HL-60 (cell line): ENCODE measurements around the gene EIF4A3.

Source experiments
- DNase-seq, 2 experiments: peaks; one replicate each; pipeline ENCODE4 v3.0.0-alpha.2; 2010 to 2020; ENCODE audit warnings: low read depth in 1 of 2, low spot score in 1 of 2
- H3K27ac ChIP-seq: fragments of 250-450 bp; sonication (Bioruptor Pico); replicated peaks from 2 replicates; pipeline ENCODE4 v1.5.1; 2020; ENCODE audit warnings: mild to moderate bottlenecking, moderate library complexity
- H3K27me3 ChIP-seq: fragments of 250-450 bp; sonication (Bioruptor Pico); 2 replicates; pipeline ENCODE4 v1.5.1; 2021; ENCODE audit warnings: mild to moderate bottlenecking, moderate library complexity; ENCODE audit not compliant: insufficient read depth, poor library complexity, severe bottlenecking
- H3K4me3 ChIP-seq: replicated peaks from 2 replicates; pipeline ENCODE4 v1.5.1; 2011; ENCODE audit warnings: mild to moderate bottlenecking, control low read depth, low read length; ENCODE audit not compliant: insufficient read depth
- CTCF ChIP-seq: IDR thresholded peaks from one replicate; pipeline ENCODE4 v1.5.1; 2011; ENCODE audit warnings: low read length, control low read depth, inconsistent platforms; ENCODE audit not compliant: insufficient read depth
- GABPA ChIP-seq: IDR thresholded peaks from 2 replicates; pipeline ENCODE4 v1.6.1; 2012; ENCODE audit warnings: low read depth
- POLR2AphosphoS5 ChIP-seq: IDR thresholded peaks from 2 replicates; pipeline ENCODE4 v1.6.1; 2012; ENCODE audit warnings: low read depth
- REST ChIP-seq: IDR thresholded peaks from 2 replicates; pipeline ENCODE4 v1.6.1; 2012; ENCODE audit warnings: low read depth; ENCODE audit not compliant: insufficient replicate concordance
- SPI1 ChIP-seq: IDR thresholded peaks from 2 replicates; pipeline ENCODE4 v1.6.1; 2012; ENCODE audit warnings: low read depth, mild to moderate bottlenecking, borderline replicate concordance

EIF4A3 gene

GRCh38 chr17:80099291-80100034 lies 47.5 kb downstream of the EIF4A3 start:
- Histone ChIP-seq H3K27ac (no peak overlapping the region), H3K4me3 (no peak overlapping the region), H3K27me3 (no peaks in the 10 kb centered on the region)
- no peak for DNase-seq
- TF ChIP-seq CTCF (no peak), SPI1 (no peak), GABPA (no peak), REST (no peak), POLR2AphosphoS5 (no peak)

GRCh38 chr17:80097844-80098691 lies 48.9 kb downstream of the EIF4A3 start:
- no peak overlapping the region for H3K4me3 ChIP-seq
- DNase-seq, result no peak
- no peak overlapping the region for H3K27ac ChIP-seq
- H3K27me3 ChIP-seq, result no peaks in the 10 kb centered on the region
- no peak for TF ChIP-seq CTCF
- TF ChIP-seq REST, result no peak
- TF ChIP-seq GABPA, result no peak
- TF ChIP-seq SPI1, result no peak
- no peak for TF ChIP-seq POLR2AphosphoS5

GRCh38 chr17:80097127-80097621 lies 49.8 kb downstream of the EIF4A3 start:
- H3K27me3 ChIP-seq, result no peaks in the 10 kb centered on the region
- DNase-seq, result no peak
- TF ChIP-seq POLR2AphosphoS5, result no peak
- TF ChIP-seq CTCF, result no peak
- no peak for TF ChIP-seq REST
- TF ChIP-seq GABPA, result no peak
- TF ChIP-seq SPI1, result no peak
- no peak overlapping the region for H3K27ac ChIP-seq
- H3K4me3 ChIP-seq, result no peak overlapping the region
